Testis (tissue), 3 donors: ENCODE results near the gene ADRB2. TPM values are rescaled to one million over a fixed set of nuclear protein-coding genes. Genes with fewer than 3 reads are reported as not detected.

Source experiments
- DNase-seq: peaks from one replicate; pipeline ENCODE4 v3.0.0-alpha.2; 2019
- H3K27ac ChIP-seq, 2 donors: fragments of 200-600 bp; sonication (generic); one replicate each; pipeline ENCODE4 v1.5.1; 2019
- H3K27me3 ChIP-seq: fragments of 200-600 bp; sonication (generic); one replicate; pipeline ENCODE4 v1.5.1; 2019
- H3K36me3 ChIP-seq: fragments of 200-600 bp; sonication (generic); one replicate; pipeline ENCODE4 v1.5.1; 2017; ENCODE audit warnings: low read depth; ENCODE audit errors: missing control alignments
- H3K4me1 ChIP-seq: fragments of 200-600 bp; sonication (generic); one replicate; pipeline ENCODE4 v1.5.1; 2019
- H3K4me3 ChIP-seq, 2 donors: fragments of 200-600 bp; sonication (generic); one replicate each; pipeline ENCODE4 v1.5.1; 2017 to 2019
- H3K9me3 ChIP-seq: fragments of 200-600 bp; sonication (generic); one replicate; pipeline ENCODE4 v1.5.1; 2017
- POLR2A ChIP-seq: fragments of 450-650 bp; IDR thresholded peaks from one replicate; pipeline ENCODE4 v1.6.1; 2017; ENCODE audit warnings: antibody characterized with exemption, mild to moderate bottlenecking, moderate library complexity
- WGBS, 2 donors: methylation state at CpG; one replicate each; pipeline ENCODE4 v1.1.5; 2018; 5-methylcytosine and 5-hydroxymethylcytosine counted together
- intact Hi-C: fragments of 100-400 bp; cut with DNase I; formaldehyde crosslinking; loops from one replicate; pipeline ENCODE4 v1.15.1; 2023; ENCODE audit warnings: low total_unique reads
- polyA plus RNA-seq: library from polyadenylated mRNA; stranded (reverse); fragments of 350-450 nt; fragmentation: Illumina TruSeq; extraction: RNeasy Lipid Tissue Mini Kit (QIAGEN cat#74804); gene quantifications from one replicate; pipeline ENCODE4 v1.2.3, GENCODE V29; 2014; ENCODE audit warnings: low read depth, low replicate concordance; ENCODE audit not compliant: insufficient read depth
- total RNA-seq, 2 donors: library from RNA; depleted of rRNA; stranded (reverse); fragments of >200 nt; gene quantifications; one replicate each; pipeline ENCODE4 v1.2.3, GENCODE V29; 2016
- TF ChIP-seq, protein P1 (sequence below), 3 experiments: fragments of 450-650 bp in 2 of 3; fragments of 200-600 bp in 1 of 3; sonication (generic) in 1 of 3; IDR thresholded peaks; one replicate each; pipeline ENCODE4 v1.5.1; 2016 to 2019; ENCODE audit warnings: antibody characterized with exemption in 3 of 3, mild to moderate bottlenecking in 2 of 3, moderate library complexity in 1 of 3

The ADRB2 gene
- total and polyA plus RNA-seq, 3 donors from 2014 or later = 0.76 to 0.93 (median 0.79) TPM

DNA sequence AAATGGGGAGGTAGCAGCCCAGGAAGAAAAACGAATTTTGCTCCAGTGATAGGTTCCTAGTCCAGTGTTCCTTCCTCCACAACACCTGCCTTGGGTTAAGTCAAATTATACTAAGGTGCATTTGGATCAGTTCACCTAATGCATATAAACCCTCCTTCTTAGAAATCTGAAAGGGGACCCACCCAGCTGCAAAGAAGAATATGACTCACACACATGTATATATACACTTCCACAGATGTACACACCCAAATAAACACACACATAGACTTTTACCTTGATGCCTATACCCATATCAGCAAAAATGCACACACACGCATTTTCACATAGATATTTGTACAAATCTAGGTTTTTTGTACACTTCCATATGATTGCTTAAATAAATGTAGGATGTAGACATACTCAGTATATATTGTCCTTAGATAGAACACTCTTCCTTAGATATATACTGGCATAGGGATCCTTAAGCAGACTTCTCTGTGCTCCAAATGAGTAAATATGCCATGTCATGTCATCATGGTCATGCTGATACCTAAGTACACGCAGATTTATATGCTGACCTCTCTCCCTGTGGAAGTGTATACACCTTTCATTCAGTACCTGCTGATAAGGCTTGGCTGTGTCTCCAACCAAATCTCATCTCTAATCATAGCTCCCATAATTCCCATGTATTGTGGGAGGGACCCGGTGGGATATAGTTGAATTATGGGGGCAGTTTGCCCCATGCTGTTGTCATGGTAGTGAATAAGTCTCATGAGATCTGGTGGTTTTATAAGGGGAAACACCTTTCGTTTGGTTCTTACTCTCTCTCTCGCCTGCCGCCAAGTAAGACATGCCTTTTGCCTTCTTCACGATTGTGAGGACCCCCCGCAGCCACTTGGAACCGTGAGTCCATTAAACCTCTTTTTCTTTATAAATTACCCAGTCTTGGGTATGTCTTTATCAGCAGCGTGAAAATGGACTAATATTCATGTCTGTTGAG is 10.2 kb downstream of the ADRB2 start:
- no peaks in the 10 kb centered on the region for H3K36me3 ChIP-seq
- no peak overlapping the region for H3K4me3 ChIP-seq
- intact Hi-C loops = no loop called here
- no peak for DNase-seq
- 90 to 92% methylated on average over 11 of the region's 11 CpGs for WGBS, 2 donors
- no peaks in the 10 kb centered on the region for H3K27me3 ChIP-seq
- no peaks in the 10 kb centered on the region for H3K9me3 ChIP-seq
- H3K27ac ChIP-seq = no peak overlapping the region
- no peaks in the 10 kb centered on the region for H3K4me1 ChIP-seq
- TF ChIP-seq, protein P1, sequence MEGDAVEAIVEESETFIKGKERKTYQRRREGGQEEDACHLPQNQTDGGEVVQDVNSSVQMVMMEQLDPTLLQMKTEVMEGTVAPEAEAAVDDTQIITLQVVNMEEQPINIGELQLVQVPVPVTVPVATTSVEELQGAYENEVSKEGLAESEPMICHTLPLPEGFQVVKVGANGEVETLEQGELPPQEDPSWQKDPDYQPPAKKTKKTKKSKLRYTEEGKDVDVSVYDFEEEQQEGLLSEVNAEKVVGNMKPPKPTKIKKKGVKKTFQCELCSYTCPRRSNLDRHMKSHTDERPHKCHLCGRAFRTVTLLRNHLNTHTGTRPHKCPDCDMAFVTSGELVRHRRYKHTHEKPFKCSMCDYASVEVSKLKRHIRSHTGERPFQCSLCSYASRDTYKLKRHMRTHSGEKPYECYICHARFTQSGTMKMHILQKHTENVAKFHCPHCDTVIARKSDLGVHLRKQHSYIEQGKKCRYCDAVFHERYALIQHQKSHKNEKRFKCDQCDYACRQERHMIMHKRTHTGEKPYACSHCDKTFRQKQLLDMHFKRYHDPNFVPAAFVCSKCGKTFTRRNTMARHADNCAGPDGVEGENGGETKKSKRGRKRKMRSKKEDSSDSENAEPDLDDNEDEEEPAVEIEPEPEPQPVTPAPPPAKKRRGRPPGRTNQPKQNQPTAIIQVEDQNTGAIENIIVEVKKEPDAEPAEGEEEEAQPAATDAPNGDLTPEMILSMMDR (IDR thresholded peaks at IDR 0.05) = no peak
- no peak for TF ChIP-seq POLR2A

DNA sequence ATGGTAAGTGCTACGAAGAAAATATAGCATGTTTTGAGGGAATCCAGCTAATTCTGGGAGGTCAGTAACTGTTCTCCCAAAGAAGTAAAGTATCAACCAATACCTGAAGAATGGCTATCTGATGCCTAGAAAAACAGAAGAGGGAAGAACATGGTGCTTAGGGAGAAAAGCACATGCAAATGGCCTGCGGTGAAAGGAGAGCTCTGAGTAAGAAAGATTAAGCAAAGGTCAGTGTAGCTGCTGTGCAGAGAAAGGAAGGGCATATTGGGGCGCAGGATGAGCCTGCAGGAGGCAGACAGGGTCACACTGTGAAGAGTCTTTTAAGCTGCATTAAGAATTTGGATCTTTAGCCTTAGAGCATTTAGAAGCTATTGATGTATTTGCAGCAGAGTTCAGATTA is 11.0 kb downstream of the ADRB2 start:
- H3K4me3 ChIP-seq = no peak overlapping the region
- DNase-seq = no peak
- no peaks in the 10 kb centered on the region for H3K36me3 ChIP-seq
- H3K27me3 ChIP-seq = no peaks in the 10 kb centered on the region
- H3K9me3 ChIP-seq = no peaks in the 10 kb centered on the region
- no peaks in the 10 kb centered on the region for H3K4me1 ChIP-seq
- intact Hi-C loops = no loop called here
- 94 to 98% methylated on average over 3 of the region's 3 CpGs for WGBS, 2 donors
- no peak overlapping the region for H3K27ac ChIP-seq
- TF ChIP-seq, protein P1 (IDR thresholded peaks at IDR 0.05) = no peak
- no peak for TF ChIP-seq POLR2A

DNA sequence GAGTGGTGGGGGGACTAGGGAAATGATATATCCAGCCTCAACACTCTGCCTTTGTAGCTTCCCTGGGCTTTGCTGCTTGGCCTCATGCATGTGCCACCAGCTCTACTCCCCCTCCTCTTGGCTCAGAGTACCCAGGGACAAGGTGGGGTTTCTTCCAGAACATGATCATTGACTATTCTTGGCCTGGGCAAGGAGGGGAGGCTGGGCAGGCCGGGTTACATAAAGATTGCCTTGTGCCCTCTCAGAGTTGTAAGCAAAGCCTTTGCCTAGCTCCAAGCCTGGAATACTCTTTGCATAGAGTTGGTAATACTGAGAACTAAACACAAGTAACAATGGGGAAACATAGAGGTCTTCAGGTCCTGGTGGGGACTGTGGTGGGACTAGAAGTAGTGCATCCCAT is 11.9 kb downstream of the ADRB2 start:
- no peaks in the 10 kb centered on the region for H3K9me3 ChIP-seq
- H3K4me1 ChIP-seq = no peaks in the 10 kb centered on the region
- H3K36me3 ChIP-seq = no peaks in the 10 kb centered on the region
- no peaks in the 10 kb centered on the region for H3K27me3 ChIP-seq
- 80 to 91% methylated on average over 1 of the region's 1 CpG for WGBS, 2 donors
- no peak overlapping the region for H3K4me3 ChIP-seq
- H3K27ac ChIP-seq = no peak overlapping the region
- intact Hi-C loops = no loop called here
- DNase-seq = no peak
- TF ChIP-seq, protein P1 (IDR thresholded peaks at IDR 0.05) = no peak
- TF ChIP-seq POLR2A = no peak

- no peaks in the 10 kb centered on the region for H3K27me3 ChIP-seq
- WGBS, 2 donors = 87 to 88% methylated on average over 4 of the region's 4 CpGs
- intact Hi-C loops = no loop called here
- H3K4me3 ChIP-seq = no peak overlapping the region
- no peaks in the 10 kb centered on the region for H3K9me3 ChIP-seq
- no peak for TF ChIP-seq POLR2A
- TF ChIP-seq, protein P1 (IDR thresholded peaks at IDR 0.05) = no peak
- no peaks in the 10 kb centered on the region for H3K36me3 ChIP-seq
- no peak for DNase-seq
- H3K4me1 ChIP-seq = no peaks in the 10 kb centered on the region
- H3K27ac ChIP-seq = no peak overlapping the region
Observed at GRCh38 chr5:148839960-148840359, 13.5 kb downstream of the ADRB2 start.
